ENCODE data around the gene DSCAML1.

Gene DSCAML1

GRCh38 chr11:117662255-117662654 is 134.8 kb downstream of the DSCAML1 start:
- H3K27ac Mint-ChIP-seq = no peak overlapping the region
- peaks cover 57% of the 10 kb centered on the region for H3K27me3 Mint-ChIP-seq (ENCODE audit: low read depth, poor library complexity)
- no peak overlapping the region for H3K4me3 Mint-ChIP-seq
- no peak for DNase-seq
- H3K36me3 Mint-ChIP-seq (ENCODE audit: low read depth) = no peaks in the 10 kb centered on the region
- H3K4me1 Mint-ChIP-seq = peaks cover 45% of the 10 kb centered on the region
- H3K9me3 Mint-ChIP-seq = no peaks in the 10 kb centered on the region
- no peak for TF ChIP-seq CTCF (IDR thresholded peaks at IDR 0.05)

GRCh38 chr11:117658809-117659208 is 138.2 kb downstream of the DSCAML1 start:
- no peak for DNase-seq
- TF ChIP-seq CTCF (IDR thresholded peaks at IDR 0.05) = no peak
- Mint-ChIP-seq H3K27me3 (ENCODE audit: low read depth, poor library complexity) (peaks cover 69% of the 10 kb centered on the region), H3K4me1 (peaks cover 24% of the 10 kb centered on the region), H3K27ac (no peak overlapping the region), H3K4me3 (no peak overlapping the region), H3K36me3 (ENCODE audit: low read depth) (no peaks in the 10 kb centered on the region), H3K9me3 (no peaks in the 10 kb centered on the region)

GRCh38 chr11:117657794-117658193 is 139.2 kb downstream of the DSCAML1 start:
- Mint-ChIP-seq H3K9me3 (no peaks in the 10 kb centered on the region), H3K4me1 (peaks cover 16% of the 10 kb centered on the region), H3K27ac (no peak overlapping the region), H3K36me3 (ENCODE audit: low read depth) (no peaks in the 10 kb centered on the region), H3K27me3 (ENCODE audit: low read depth, poor library complexity) (peaks cover 75% of the 10 kb centered on the region), H3K4me3 (no peak overlapping the region)
- no peak for TF ChIP-seq CTCF (IDR thresholded peaks at IDR 0.05)
- DNase-seq = no peak

DNA sequence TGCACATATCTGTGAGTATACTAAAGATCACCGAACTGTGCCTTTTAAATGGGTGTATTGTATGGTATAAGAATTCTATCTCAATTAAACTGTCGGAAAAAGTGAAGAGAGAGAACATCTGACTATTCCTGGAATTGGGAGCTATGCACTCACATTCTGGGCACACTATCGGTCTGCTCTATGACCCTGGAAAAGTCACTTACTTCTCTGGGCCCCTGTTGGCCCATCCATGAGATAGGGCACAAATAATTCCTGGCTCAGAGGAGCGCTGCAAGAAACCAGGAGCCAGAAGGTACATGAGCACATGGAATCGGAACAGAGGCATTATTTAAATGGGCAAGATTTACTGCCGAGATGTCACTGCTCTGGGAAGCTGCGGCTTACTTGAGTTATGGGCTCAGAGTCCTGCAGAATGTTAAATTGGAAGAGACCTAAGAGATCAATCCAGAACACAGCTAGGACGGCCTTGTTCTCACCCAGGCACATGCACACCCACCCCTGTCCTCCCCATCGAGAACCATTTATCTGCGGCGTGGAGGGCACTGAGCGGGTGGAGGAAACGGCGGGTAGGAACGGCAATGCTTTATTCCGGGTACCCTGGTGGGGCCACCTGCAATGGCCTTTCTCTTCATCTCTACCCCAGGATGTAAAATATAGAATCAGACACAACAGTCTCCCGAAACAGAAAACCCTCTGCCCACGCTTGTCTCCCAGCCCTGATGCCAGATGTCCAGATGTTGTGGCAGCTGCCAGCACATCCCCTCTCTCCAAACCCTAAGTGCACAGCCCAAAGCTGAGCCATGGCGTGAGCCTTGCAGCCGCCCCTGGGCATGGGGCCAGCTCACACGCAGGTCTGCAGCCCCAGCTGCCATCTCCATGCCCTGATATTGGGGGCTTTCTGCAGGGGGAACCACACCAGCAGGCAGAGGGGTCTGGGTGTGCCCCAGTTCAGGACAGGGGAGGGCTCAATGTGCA is 142.4 kb downstream of the DSCAML1 start:
- Mint-ChIP-seq H3K36me3 (ENCODE audit: low read depth) (no peaks in the 10 kb centered on the region), H3K4me1 (peaks cover 19% of the 10 kb centered on the region), H3K4me3 (no peak overlapping the region), H3K27me3 (ENCODE audit: low read depth, poor library complexity) (peaks cover 56% of the 10 kb centered on the region), H3K9me3 (no peaks in the 10 kb centered on the region), H3K27ac (no peak overlapping the region)
- no peak for DNase-seq
- TF ChIP-seq CTCF (IDR thresholded peaks at IDR 0.05) = no peak

GRCh38 chr11:117652521-117652920 is 144.5 kb downstream of the DSCAML1 start:
- Mint-ChIP-seq H3K27me3 (ENCODE audit: low read depth, poor library complexity) (peaks cover 58% of the 10 kb centered on the region), H3K27ac (no peak overlapping the region), H3K36me3 (ENCODE audit: low read depth) (no peaks in the 10 kb centered on the region), H3K9me3 (no peaks in the 10 kb centered on the region), H3K4me3 (no peak overlapping the region), H3K4me1 (peaks cover 34% of the 10 kb centered on the region)
- TF ChIP-seq CTCF (IDR thresholded peaks at IDR 0.05) = no peak
- no peak for DNase-seq
